Measurements from ENCODE around the gene MYLIP. TPM values are rescaled to one million over a fixed set of nuclear protein-coding genes. Genes with fewer than 3 reads are reported as not detected.

MYLIP gene
- total RNA-seq, 2 experiments from 2014 or later = 16.9 to 18.1 TPM

DNA sequence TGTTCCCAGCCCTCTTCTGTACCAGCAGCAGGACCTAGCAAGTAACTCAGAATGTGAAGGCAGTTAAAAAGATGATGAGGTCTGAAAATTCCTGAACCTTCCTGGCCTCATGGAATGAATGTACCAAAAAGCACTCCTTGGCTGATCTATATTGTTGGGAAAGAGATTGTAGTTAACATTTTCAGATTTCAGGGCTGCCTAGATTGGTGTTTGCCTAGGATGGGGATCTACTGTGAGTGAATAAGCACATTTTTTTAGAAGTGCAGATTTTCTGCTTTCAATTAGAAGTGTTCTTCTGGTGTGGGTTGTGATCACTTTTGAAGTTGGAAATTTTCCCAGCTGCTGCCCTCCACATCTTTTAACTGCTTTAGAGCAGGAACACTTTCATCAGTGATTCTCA lies 6.2 kb downstream of the MYLIP start:
- no peak for DNase-seq
- ChIA-PET CTCF (no interaction called here), POLR2A (no interaction called here)
- Mint-ChIP-seq H3K27me3 (no peaks in the 10 kb centered on the region), H3K4me3 (no peak overlapping the region), H3K27ac (no peak overlapping the region), H3K4me1 (peaks cover 77% of the 10 kb centered on the region), H3K9me3 (no peaks in the 10 kb centered on the region), H3K36me3 (ENCODE audit: low read depth) (peaks cover 46% of the 10 kb centered on the region)

DNA sequence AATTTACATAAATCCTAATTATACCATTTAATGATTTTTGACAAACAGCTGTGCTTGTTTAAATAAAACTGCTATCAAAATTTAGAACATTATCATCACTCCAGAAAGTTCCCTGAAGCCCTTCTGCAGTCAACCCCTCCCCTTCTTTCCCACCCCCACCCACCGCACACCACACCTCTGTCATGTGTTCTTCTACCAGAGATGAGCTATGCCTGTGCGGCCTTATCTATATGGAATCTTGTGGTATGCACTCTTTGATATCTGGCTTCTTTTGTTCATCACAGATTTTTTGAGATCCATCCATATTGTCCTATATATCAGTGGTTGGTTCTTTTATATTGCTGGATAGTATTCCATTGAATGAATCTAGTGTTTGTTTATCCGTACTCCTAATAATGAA lies 7.2 kb downstream of the MYLIP start:
- ChIA-PET CTCF (interaction anchor here (0.6 to 1.4 kb wide), 3 partner anchors 30 to 227 kb away, joined by 3 read pairs; no protein-coding TSS in a partner anchor), POLR2A (no interaction called here)
- Mint-ChIP-seq H3K27me3 (no peaks in the 10 kb centered on the region), H3K36me3 (ENCODE audit: low read depth) (peaks cover 47% of the 10 kb centered on the region), H3K4me3 (peak overlapping the region; percentile 70), H3K4me1 (peaks cover 75% of the 10 kb centered on the region), H3K27ac (peak overlapping the region; percentile 93), H3K9me3 (no peaks in the 10 kb centered on the region)
- DNase-seq = peak; percentile 65

DNA sequence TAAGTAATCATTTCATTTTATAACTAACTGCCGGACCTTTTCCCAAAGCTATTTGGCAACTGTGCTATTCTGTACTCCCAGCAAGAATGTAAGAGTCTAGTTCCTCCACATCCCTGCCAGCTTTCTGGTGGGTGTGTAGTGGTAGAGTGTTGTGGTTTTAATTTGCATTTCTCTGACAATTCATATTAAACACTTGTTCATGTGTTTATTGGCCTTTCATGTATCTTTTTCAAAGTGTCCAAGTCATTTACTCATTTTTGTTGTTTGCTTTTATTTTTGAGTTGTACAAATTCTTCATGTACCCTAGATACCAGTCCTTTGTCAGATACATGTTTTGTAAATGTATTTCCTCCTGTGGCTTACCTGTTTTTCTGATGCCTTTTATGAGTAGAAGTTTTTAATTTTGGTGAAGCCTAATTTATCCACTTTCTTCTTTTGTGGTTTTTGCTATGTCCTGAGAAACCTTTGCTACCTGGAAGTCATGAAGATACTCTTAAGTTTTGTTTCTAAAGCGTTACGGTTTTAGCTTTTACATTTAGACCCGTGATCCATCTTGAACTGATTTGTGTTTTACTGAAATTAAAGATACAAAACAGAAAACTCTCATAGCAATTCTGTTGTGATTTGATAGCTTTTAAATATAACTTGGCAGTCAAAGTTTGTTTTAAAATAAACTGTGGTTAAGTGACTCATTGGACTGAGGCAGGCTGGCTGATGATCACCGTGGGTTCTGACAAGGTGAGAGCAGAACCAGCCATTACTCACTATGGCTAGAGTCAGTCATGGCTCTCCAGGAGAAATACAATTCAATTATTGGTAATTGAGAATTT lies 8.0 kb downstream of the MYLIP start:
- CTCF ChIA-PET = interaction anchor here (0.6 to 1.4 kb wide), 3 partner anchors 49 to 757 kb away, joined by 3 read pairs; no protein-coding TSS in a partner anchor
- peak; percentile 38 for DNase-seq
- H3K27ac Mint-ChIP-seq = peak overlapping the region; percentile 93
- H3K4me1 Mint-ChIP-seq = peaks cover 68% of the 10 kb centered on the region
- peak overlapping the region; percentile 70 for H3K4me3 Mint-ChIP-seq
- H3K36me3 Mint-ChIP-seq (ENCODE audit: low read depth) = peaks cover 47% of the 10 kb centered on the region
- H3K9me3 Mint-ChIP-seq = no peaks in the 10 kb centered on the region
- POLR2A ChIA-PET = no interaction called here
- no peaks in the 10 kb centered on the region for H3K27me3 Mint-ChIP-seq

DNA sequence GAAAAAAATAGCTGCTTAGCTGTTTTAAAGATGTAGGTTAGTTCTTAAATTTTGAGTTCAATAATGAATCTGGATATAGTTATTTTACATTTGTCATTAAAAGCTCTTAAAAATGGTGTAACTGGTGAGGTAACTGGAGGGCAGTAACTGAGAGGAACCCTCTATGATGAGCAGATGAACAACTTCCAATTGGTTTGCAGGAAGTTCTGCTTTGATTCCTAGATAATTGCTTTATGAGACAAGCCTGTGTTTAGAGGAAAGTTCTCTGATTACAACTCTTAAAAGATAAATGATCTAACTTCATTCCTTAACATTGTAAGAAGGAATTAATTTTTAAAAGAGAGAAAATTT lies 8.5 kb downstream of the MYLIP start:
- Mint-ChIP-seq H3K36me3 (ENCODE audit: low read depth) (peaks cover 50% of the 10 kb centered on the region), H3K9me3 (no peaks in the 10 kb centered on the region), H3K4me3 (peak overlapping the region; percentile 70), H3K4me1 (peaks cover 63% of the 10 kb centered on the region), H3K27me3 (no peaks in the 10 kb centered on the region), H3K27ac (peak overlapping the region; percentile 93)
- POLR2A ChIA-PET = no interaction called here
- CTCF ChIA-PET = interaction anchor here (0.6 to 1.4 kb wide), 2 partner anchors 228 to 758 kb away, joined by 3 read pairs; no protein-coding TSS in a partner anchor
- DNase-seq = no peak

DNA sequence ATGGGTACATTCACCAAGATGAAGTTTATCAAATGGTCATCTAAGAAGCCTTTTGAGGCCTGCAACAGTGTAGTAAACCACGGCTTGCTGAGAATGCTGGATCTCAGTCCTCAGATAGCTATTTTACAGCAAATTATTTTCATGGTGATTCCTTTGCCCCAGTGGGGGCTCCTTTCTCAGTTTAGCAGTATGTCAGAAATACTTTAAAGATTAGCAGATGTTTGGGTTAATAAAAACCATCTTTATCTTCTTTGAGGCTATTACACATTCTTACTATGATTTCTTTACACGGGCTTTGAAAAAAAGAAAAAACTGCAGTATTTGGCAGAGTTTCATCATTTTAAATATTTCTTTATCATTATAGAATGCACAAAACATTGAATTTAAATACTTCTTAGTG lies 10.7 kb downstream of the MYLIP start:
- ChIA-PET CTCF (no interaction called here), POLR2A (no interaction called here)
- H3K4me1 Mint-ChIP-seq = peaks cover 42% of the 10 kb centered on the region
- no peaks in the 10 kb centered on the region for H3K9me3 Mint-ChIP-seq
- no peak for DNase-seq
- H3K27me3 Mint-ChIP-seq = no peaks in the 10 kb centered on the region
- H3K4me3 Mint-ChIP-seq = no peak overlapping the region
- no peak overlapping the region for H3K27ac Mint-ChIP-seq
- H3K36me3 Mint-ChIP-seq (ENCODE audit: low read depth) = peaks cover 55% of the 10 kb centered on the region

DNA sequence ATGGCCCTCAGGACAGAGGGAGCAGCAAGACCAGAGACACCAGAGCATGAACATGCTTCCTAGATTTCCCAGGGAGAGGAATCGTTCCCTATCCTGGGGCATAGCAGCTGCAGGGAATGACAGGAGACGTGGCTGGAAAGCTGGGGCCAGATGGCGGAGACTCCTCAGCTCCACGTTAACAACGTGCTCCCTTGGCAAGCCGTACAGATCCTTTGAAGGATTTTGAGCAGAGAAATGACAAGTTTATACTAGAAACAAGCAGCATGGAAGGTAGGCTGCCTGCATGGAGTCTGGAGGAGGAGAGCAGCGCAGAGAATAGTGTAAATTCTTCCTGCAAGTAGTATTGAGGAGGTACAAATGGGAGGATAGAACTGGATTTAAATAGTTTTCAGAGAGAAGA lies 11.7 kb downstream of the MYLIP start:
- no peaks in the 10 kb centered on the region for H3K9me3 Mint-ChIP-seq

DNA sequence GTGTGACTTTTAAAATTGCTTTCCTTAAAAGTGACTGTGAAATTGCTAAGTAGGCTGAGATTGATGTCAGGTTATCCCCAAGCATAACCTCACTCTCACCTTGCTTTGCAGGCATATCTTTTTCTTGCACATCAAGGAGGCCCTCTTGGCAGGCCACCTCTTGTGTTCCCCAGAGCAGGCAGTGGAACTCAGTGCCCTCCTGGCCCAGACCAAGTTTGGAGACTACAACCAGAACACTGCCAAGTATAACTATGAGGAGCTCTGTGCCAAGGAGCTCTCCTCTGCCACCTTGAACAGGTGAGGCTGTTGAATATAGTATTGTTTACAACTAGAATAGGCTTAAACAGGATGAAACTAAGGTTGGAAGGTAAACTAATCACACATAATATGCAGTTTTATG lies 12.6 kb downstream of the MYLIP start:
- H3K27me3 Mint-ChIP-seq = no peaks in the 10 kb centered on the region
- peaks cover 26% of the 10 kb centered on the region for H3K4me1 Mint-ChIP-seq
- H3K27ac Mint-ChIP-seq = no peak overlapping the region
- peaks cover 66% of the 10 kb centered on the region for H3K36me3 Mint-ChIP-seq (ENCODE audit: low read depth)
- no peak overlapping the region for H3K4me3 Mint-ChIP-seq
- DNase-seq = no peak
- H3K9me3 Mint-ChIP-seq = no peaks in the 10 kb centered on the region
- CTCF ChIA-PET = no interaction called here
- POLR2A ChIA-PET = no interaction called here

More for the DNA sequence above, 11.7 kb downstream of the MYLIP start:
- Mint-ChIP-seq H3K27me3 (no peaks in the 10 kb centered on the region), H3K36me3 (ENCODE audit: low read depth) (peaks cover 59% of the 10 kb centered on the region), H3K4me1 (peaks cover 34% of the 10 kb centered on the region), H3K4me3 (no peak overlapping the region), H3K27ac (no peak overlapping the region)
- ChIA-PET POLR2A (no interaction called here), CTCF (no interaction called here)
- no peak for DNase-seq

DNA sequence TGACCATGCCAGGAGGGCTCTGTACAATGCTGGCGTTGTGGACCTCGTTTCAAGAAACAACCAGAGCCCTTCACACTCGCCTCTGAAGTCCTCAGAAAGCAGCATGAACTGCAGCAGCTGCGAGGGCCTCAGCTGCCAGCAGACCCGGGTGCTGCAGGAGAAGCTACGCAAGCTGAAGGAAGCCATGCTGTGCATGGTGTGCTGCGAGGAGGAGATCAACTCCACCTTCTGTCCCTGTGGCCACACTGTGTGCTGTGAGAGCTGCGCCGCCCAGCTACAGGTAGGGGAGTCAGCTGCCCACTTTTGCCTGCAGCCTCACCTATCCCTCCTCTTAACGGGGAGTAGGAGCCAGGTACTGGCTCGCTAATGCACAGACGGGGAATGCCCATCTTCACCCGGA lies 16.2 kb downstream of the MYLIP start:
- Mint-ChIP-seq H3K4me3 (no peak overlapping the region), H3K27ac (no peak overlapping the region), H3K9me3 (no peaks in the 10 kb centered on the region), H3K4me1 (peaks cover 2% of the 10 kb centered on the region), H3K36me3 (ENCODE audit: low read depth) (peaks cover 82% of the 10 kb centered on the region), H3K27me3 (no peaks in the 10 kb centered on the region)
- CTCF ChIA-PET = no interaction called here
- POLR2A ChIA-PET = no interaction called here
- no peak for DNase-seq

DNA sequence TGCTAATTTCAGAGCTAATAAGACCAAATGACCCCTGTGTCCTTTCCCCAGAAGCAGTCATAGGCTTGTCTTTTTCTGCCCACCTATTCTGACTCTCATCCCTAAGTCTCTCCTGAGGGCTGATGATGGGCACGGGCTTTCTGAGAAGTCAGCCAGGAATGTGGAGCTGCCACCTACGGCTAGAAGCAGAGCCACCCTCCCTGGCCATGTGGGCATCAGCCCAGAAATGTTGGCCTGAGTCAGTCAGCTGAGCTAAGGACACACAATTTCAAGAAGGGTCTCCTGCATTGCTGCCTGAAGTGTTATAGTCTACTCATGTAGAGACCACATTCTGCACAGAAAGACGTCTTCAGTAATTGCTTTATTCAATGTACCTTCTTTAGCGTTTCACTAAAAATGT lies 17.1 kb downstream of the MYLIP start:
- no peak for DNase-seq
- no peak overlapping the region for H3K4me3 Mint-ChIP-seq
- CTCF ChIA-PET = interaction anchor here (1.8 kb wide), 1 partner anchor 18 kb away, joined by 4 read pairs; the partner anchor contains the start of gene MYLIP
- H3K27ac Mint-ChIP-seq = no peak overlapping the region
- H3K36me3 Mint-ChIP-seq (ENCODE audit: low read depth) = peaks cover 82% of the 10 kb centered on the region
- no peaks in the 10 kb centered on the region for H3K27me3 Mint-ChIP-seq
- POLR2A ChIA-PET = no interaction called here
- no peaks in the 10 kb centered on the region for H3K9me3 Mint-ChIP-seq
- no peaks in the 10 kb centered on the region for H3K4me1 Mint-ChIP-seq

DNA sequence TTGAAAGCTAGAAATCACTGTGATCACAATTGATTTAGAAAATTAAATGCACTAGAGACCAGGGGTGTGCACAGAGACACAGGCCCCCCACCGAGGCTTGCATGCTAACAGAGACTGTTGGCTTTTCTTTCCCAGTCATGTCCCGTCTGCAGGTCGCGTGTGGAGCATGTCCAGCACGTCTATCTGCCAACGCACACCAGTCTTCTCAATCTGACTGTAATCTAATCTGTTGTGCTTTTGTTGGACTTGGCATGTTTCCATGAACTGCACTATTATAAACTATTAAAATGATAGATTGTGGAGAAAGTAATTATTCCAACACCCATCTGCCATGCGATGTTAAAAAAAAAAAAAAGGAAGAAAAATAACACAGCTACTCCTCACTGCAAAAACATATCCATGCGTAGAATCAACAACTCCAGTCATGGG lies 17.7 kb downstream of the MYLIP start:
- ChIA-PET POLR2A (no interaction called here), CTCF (interaction anchor here (0.7 to 1.8 kb wide), 4 partner anchors 10 to 37 kb away, joined by 3 to 4 read pairs (median 4); partner anchors contain the start of gene MYLIP)
- Mint-ChIP-seq H3K36me3 (ENCODE audit: low read depth) (peaks cover 83% of the 10 kb centered on the region), H3K27me3 (no peaks in the 10 kb centered on the region), H3K27ac (no peak overlapping the region), H3K4me1 (no peaks in the 10 kb centered on the region), H3K9me3 (no peaks in the 10 kb centered on the region), H3K4me3 (no peak overlapping the region)
- DNase-seq = no peak

DNA sequence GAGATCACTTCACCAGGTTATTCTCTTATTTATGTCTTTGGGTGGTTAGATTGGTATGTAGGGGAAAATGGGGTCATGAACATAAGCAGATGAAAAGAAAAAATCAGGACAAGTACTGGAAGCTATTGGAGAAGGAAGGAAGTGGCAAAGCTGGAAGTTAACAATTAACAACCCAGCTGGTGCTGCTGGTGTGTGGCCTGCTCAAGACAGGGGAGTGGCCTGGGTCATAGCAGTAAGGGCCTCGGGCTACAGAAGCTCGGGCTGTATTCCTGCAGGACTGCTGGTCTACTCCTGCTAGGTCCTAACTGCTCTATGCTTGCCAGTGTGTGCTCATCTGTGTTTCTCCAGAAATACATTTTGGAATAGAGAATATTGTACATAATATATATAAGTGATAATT lies 19.6 kb downstream of the MYLIP start:
- DNase-seq = no peak
- ChIA-PET POLR2A (no interaction called here), CTCF (no interaction called here)
- Mint-ChIP-seq H3K27ac (no peak overlapping the region), H3K9me3 (no peaks in the 10 kb centered on the region), H3K27me3 (no peaks in the 10 kb centered on the region), H3K36me3 (ENCODE audit: low read depth) (peaks cover 76% of the 10 kb centered on the region), H3K4me1 (no peaks in the 10 kb centered on the region), H3K4me3 (no peak overlapping the region)

DNA sequence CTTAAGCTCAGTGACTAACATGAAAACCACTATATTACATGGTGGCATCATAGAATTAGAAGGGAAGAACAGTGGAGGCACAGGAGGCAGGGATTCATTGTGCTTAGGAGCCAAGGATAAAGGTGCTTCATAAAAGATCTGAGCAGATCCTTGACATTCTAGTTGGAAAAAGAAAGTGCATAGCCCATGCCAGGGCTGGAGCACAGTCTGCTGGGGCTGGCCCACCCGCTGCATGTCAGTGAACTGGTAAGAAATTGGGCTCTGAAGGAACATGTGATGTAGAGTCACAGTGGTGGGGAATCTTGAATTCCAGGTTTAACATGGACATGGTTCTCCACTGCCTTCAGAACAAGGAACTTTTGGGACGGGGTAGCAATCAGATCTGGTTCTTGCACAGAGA lies 20.4 kb downstream of the MYLIP start:
- POLR2A ChIA-PET = no interaction called here
- Mint-ChIP-seq H3K27ac (no peak overlapping the region), H3K4me1 (no peaks in the 10 kb centered on the region), H3K36me3 (ENCODE audit: low read depth) (peaks cover 74% of the 10 kb centered on the region), H3K27me3 (no peaks in the 10 kb centered on the region), H3K9me3 (no peaks in the 10 kb centered on the region), H3K4me3 (no peak overlapping the region)
- DNase-seq = no peak
- CTCF ChIA-PET = no interaction called here

DNA sequence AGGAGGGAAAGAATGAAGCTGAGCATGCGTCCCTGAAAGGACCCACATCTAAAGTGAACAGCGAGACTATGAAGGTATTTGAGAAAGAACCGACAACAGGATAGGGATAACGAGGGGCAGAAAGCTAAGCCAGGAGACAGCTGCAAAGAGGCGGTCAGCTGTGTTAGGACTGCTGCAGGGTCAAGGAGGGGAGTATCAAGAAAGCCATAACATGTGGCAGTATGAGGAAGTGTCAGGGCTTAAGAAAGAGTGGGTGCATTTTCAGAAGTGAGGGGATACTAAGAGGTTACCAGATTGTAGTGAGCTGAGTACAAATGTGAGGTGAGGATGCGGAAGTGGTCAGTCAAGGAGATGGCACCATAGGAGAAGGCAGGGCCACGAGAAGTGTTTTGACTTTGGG lies 21.2 kb downstream of the MYLIP start:
- no peaks in the 10 kb centered on the region for H3K4me1 Mint-ChIP-seq
- H3K36me3 Mint-ChIP-seq (ENCODE audit: low read depth) = peaks cover 78% of the 10 kb centered on the region
- no peak overlapping the region for H3K4me3 Mint-ChIP-seq
- no peak for DNase-seq
- peak overlapping the region; percentile 11 for H3K27ac Mint-ChIP-seq
- H3K9me3 Mint-ChIP-seq = peaks cover under 1% of the 10 kb centered on the region
- POLR2A ChIA-PET = no interaction called here
- H3K27me3 Mint-ChIP-seq = no peaks in the 10 kb centered on the region
- CTCF ChIA-PET = no interaction called here
